Measurements from ENCODE around the gene KSR1. TPM values are rescaled to one million over a fixed set of nuclear protein-coding genes. Genes with fewer than 3 reads are reported as not detected.
"Not testable (repeated sequence)": the region's sequence is repeated elsewhere in the genome, so short reads cannot be mapped to it uniquely, and the experiment has no call there.

KSR1 gene
- total RNA-seq, 4 donors from 2014 or later: 10.0 to 15.2 (median 13.9) TPM

DNA sequence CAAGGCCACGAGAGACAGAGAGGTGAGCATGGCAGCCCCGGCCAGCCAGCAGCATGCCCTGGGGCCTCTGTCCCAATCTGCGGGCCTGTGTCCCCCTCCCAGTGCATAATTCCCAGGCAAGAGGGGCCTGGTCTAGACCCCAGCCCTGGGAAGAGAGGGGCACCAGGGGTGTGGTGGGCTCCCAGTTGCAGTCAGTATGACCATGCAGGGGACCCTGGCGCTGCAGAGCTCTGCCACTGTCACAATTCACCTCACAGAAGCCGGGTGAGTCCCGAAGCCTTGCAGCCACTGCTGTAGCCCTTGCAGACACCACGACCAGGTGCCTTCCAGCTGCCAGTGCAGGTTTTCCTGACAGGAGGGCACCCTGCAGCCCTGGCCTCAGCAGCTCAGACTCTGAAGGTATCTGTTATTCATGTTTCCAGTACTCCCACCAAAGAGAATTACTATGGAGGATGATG is 25.8 kb upstream of the KSR1 start:
- H3K4me1 ChIP-seq: no peaks in the 10 kb centered on the region
- TF ChIP-seq CTCF (IDR thresholded peaks at IDR 0.05) (no peak), POLR2AphosphoS5 (IDR thresholded peaks at IDR 0.05) (no peak), EP300 (IDR thresholded peaks at IDR 0.05) (no peak), POLR2A (IDR thresholded peaks at IDR 0.05) (no peak)
- H3K9me3 ChIP-seq: peaks cover 0 to 4% (median 0%) of the 10 kb centered on the region in 3 donors
- no peak overlapping the region for H3K4me3 ChIP-seq
- ATAC-seq: no peak
- no CpG with 5 or more reads among the region's 7 CpGs for WGBS, 2 donors (ENCODE audit: low coverage in 1 of 2)
- no peaks in the 10 kb centered on the region for H3K36me3 ChIP-seq
- H3K27ac ChIP-seq: no peak overlapping the region
- no peaks in the 10 kb centered on the region for H3K27me3 ChIP-seq

- H3K9me3 ChIP-seq: peaks cover 0 to 4% (median 0%) of the 10 kb centered on the region in 3 donors
- H3K4me3 ChIP-seq: no peak overlapping the region
- no peaks in the 10 kb centered on the region for H3K4me1 ChIP-seq
- WGBS, 2 donors (ENCODE audit: low coverage in 1 of 2): 67% methylated on average over 1 of the region's 10 CpGs; no CpG with 5 or more reads in 1 of the 2 donors
- no peak overlapping the region for H3K27ac ChIP-seq
- H3K36me3 ChIP-seq: no peaks in the 10 kb centered on the region
- no peaks in the 10 kb centered on the region for H3K27me3 ChIP-seq
- peak in 3 of 4 experiments; percentile 50 to 58 (median 57) for TF ChIP-seq CTCF (IDR thresholded peaks at IDR 0.05)
- TF ChIP-seq POLR2AphosphoS5 (IDR thresholded peaks at IDR 0.05): no peak
- no peak for ATAC-seq
Observed at GRCh38 chr17:27430882-27431491, 25.3 kb upstream of the KSR1 start.

DNA sequence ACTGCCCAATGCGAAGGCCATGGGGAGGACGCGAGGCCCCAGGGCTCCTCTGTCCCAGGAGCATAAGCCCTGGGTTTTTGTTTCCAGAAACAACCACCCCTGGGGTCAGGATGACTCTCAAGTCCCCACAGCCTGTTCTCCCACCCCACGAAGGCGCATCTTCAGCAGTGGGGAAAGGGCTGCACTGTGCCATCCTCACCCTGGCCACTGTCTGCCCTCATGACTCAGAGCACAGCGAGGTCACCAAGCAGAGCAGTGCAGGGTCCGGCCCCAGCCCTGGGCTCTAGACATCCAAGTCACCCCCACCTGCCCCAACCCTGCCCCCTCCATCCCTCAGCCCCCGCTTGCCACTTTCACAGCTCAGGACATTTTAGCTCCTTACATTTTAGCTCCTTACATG is 22.7 kb upstream of the KSR1 start:
- no peaks in the 10 kb centered on the region for H3K36me3 ChIP-seq
- H3K9me3 ChIP-seq: peaks cover 0 to 4% (median 0%) of the 10 kb centered on the region in 3 donors
- no peaks in the 10 kb centered on the region for H3K27me3 ChIP-seq
- ATAC-seq: no peak
- H3K4me1 ChIP-seq: no peaks in the 10 kb centered on the region
- H3K27ac ChIP-seq: no peak overlapping the region
- no peak overlapping the region for H3K4me3 ChIP-seq
- TF ChIP-seq POLR2A (IDR thresholded peaks at IDR 0.05): no peak
- TF ChIP-seq EP300 (IDR thresholded peaks at IDR 0.05): no peak
- no peak for TF ChIP-seq CTCF (IDR thresholded peaks at IDR 0.05)
- no peak for TF ChIP-seq POLR2AphosphoS5 (IDR thresholded peaks at IDR 0.05)
- 50 to 83% methylated on average over 1 to 2 of the region's 8 CpGs for WGBS, 2 donors (ENCODE audit: low coverage in 1 of 2)

GRCh38 chr17:27435431-27436070 is 20.7 kb upstream of the KSR1 start:
- H3K4me3 ChIP-seq, H3K27ac ChIP-seq, H3K4me1 ChIP-seq, H3K36me3 ChIP-seq, H3K27me3 ChIP-seq, ATAC-seq, H3K9me3 ChIP-seq: not testable (repeated sequence)
- WGBS, 2 donors (ENCODE audit: low coverage in 1 of 2): 83 to 92% methylated on average over 2 to 5 of the region's 6 CpGs

GRCh38 chr17:27438348-27438998 is 17.8 kb upstream of the KSR1 start:
- H3K36me3 ChIP-seq: no peaks in the 10 kb centered on the region
- no peak overlapping the region for H3K27ac ChIP-seq
- TF ChIP-seq EP300 (IDR thresholded peaks at IDR 0.05): no peak
- no peak for TF ChIP-seq POLR2AphosphoS5 (IDR thresholded peaks at IDR 0.05)
- no peak for TF ChIP-seq CTCF (IDR thresholded peaks at IDR 0.05)
- TF ChIP-seq POLR2A (IDR thresholded peaks at IDR 0.05): no peak
- H3K27me3 ChIP-seq: no peaks in the 10 kb centered on the region
- ATAC-seq: no peak
- 81 to 82% methylated on average over 7 to 9 of the region's 10 CpGs for WGBS, 2 donors (ENCODE audit: low coverage in 1 of 2)
- no peaks in the 10 kb centered on the region for H3K9me3 ChIP-seq
- H3K4me3 ChIP-seq: no peak overlapping the region
- no peaks in the 10 kb centered on the region for H3K4me1 ChIP-seq
